Liver (tissue), 3 donors: ENCODE measurements around the gene UBN2.

Experiments
- HNF4G ChIP-seq: IDR thresholded peaks from 2 replicates; pipeline ENCODE4 v1.6.1; 2016; ENCODE audit warnings: antibody characterized with exemption
- NR2F2 ChIP-seq: IDR thresholded peaks from 2 replicates; pipeline ENCODE4 v1.6.1; 2016; ENCODE audit warnings: antibody characterized with exemption
- REST ChIP-seq: IDR thresholded peaks from 2 replicates; pipeline ENCODE4 v1.6.1; 2016; ENCODE audit warnings: antibody characterized with exemption, mild to moderate bottlenecking
- TAF1 ChIP-seq: conservative IDR thresholded peaks from 2 replicates; pipeline ENCODE4 v1.6.1; 2016; ENCODE audit warnings: antibody characterized with exemption, mild to moderate bottlenecking
- TF ChIP-seq, protein P1 (sequence below): fragments of 150-350 bp; IDR thresholded peaks from 2 replicates; pipeline ENCODE4 v1.5.1; 2017; ENCODE audit warnings: improper control_type of control experiment, low read depth, low read length; ENCODE audit not compliant: missing input control
- TF ChIP-seq, protein P2 (sequence below): IDR thresholded peaks from 2 replicates; pipeline ENCODE4 v1.6.1; 2016; ENCODE audit warnings: antibody characterized with exemption
- donor health status: healthy.
- donor health status: healthy.

- TF ChIP-seq, protein P1, sequence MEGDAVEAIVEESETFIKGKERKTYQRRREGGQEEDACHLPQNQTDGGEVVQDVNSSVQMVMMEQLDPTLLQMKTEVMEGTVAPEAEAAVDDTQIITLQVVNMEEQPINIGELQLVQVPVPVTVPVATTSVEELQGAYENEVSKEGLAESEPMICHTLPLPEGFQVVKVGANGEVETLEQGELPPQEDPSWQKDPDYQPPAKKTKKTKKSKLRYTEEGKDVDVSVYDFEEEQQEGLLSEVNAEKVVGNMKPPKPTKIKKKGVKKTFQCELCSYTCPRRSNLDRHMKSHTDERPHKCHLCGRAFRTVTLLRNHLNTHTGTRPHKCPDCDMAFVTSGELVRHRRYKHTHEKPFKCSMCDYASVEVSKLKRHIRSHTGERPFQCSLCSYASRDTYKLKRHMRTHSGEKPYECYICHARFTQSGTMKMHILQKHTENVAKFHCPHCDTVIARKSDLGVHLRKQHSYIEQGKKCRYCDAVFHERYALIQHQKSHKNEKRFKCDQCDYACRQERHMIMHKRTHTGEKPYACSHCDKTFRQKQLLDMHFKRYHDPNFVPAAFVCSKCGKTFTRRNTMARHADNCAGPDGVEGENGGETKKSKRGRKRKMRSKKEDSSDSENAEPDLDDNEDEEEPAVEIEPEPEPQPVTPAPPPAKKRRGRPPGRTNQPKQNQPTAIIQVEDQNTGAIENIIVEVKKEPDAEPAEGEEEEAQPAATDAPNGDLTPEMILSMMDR, result no peak
- TF ChIP-seq HNF4G (no peak), REST (no peak), NR2F2 (no peak), TAF1 (no peak)
- TF ChIP-seq, protein P2, sequence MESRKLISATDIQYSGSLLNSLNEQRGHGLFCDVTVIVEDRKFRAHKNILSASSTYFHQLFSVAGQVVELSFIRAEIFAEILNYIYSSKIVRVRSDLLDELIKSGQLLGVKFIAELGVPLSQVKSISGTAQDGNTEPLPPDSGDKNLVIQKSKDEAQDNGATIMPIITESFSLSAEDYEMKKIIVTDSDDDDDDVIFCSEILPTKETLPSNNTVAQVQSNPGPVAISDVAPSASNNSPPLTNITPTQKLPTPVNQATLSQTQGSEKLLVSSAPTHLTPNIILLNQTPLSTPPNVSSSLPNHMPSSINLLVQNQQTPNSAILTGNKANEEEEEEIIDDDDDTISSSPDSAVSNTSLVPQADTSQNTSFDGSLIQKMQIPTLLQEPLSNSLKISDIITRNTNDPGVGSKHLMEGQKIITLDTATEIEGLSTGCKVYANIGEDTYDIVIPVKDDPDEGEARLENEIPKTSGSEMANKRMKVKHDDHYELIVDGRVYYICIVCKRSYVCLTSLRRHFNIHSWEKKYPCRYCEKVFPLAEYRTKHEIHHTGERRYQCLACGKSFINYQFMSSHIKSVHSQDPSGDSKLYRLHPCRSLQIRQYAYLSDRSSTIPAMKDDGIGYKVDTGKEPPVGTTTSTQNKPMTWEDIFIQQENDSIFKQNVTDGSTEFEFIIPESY, result no peak
Observed at GRCh38 chr7:139355320-139355719, 124.3 kb downstream of the UBN2 start.
